Measurements from ENCODE around the gene PRR30.
"Not testable (repeated sequence)": the region's sequence is repeated elsewhere in the genome, so short reads cannot be mapped to it uniquely, and the experiment has no call there.

DNA sequence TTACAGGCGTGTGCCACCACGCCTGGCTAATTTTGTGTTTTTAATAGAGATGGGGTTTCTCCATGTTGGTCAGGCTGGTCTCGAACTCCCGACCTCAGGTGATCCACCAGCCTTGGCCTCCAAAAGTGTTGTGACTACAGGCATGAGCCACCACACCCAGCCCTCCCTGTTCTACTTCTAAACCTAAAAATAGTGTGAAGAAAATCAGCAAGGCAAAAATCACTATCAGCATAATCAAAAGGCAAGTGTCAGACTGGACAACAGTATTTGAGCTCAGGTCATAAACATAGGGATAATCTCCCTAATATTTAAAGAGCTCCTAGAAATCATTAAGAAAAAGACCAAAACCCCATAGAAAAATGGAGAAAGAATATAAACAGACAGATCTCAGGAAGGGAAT lies 36.6 kb upstream of the PRR30 start:
- TF ChIP-seq, protein P1, sequence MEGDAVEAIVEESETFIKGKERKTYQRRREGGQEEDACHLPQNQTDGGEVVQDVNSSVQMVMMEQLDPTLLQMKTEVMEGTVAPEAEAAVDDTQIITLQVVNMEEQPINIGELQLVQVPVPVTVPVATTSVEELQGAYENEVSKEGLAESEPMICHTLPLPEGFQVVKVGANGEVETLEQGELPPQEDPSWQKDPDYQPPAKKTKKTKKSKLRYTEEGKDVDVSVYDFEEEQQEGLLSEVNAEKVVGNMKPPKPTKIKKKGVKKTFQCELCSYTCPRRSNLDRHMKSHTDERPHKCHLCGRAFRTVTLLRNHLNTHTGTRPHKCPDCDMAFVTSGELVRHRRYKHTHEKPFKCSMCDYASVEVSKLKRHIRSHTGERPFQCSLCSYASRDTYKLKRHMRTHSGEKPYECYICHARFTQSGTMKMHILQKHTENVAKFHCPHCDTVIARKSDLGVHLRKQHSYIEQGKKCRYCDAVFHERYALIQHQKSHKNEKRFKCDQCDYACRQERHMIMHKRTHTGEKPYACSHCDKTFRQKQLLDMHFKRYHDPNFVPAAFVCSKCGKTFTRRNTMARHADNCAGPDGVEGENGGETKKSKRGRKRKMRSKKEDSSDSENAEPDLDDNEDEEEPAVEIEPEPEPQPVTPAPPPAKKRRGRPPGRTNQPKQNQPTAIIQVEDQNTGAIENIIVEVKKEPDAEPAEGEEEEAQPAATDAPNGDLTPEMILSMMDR (conservative IDR thresholded peaks at IDR 0.05; ENCODE audit: low read depth in 2 of 2), result not testable (repeated sequence)
- TF ChIP-seq STAT1 (IDR thresholded peaks at IDR 0.05; ENCODE audit: unreplicated experiment), result not testable (repeated sequence)
